K562 (cell line): ENCODE measurements around the gene TMC8. TPM values are rescaled to one million over a fixed set of nuclear protein-coding genes. Genes with fewer than 3 reads are reported as not detected.

Source experiments
- ATAC-seq: fragments of 200-7000 bp; cut with Tn5 transposase; 3 replicates; pipeline ENCODE4 v1.9.1; 2020; ENCODE audit warnings: moderate library complexity
- BruUV-seq: library from RNA; stranded (reverse); fragments of 400-500 nt; replicated peaks from 2 replicates; lab custom pipeline; 2021; lab: Mats Ljungman, UMichigan
- CTCF ChIA-PET: fragments of 300-600 bp; formaldehyde crosslinking; extraction: SDS; loops from one replicate; lab custom pipeline; 2021; ENCODE audit warnings: low intra/inter-chr PET ratio; lab: Yijun Ruan, JAX
- POLR2A ChIA-PET: fragments of 300-600, 350-650 bp; sonication (Branson Sonifier 250); formaldehyde crosslinking; extraction: SDS; loops from one replicate; lab custom pipeline; 2021; ENCODE audit warnings: antibody characterized with exemption, inconsistent platforms; lab: Yijun Ruan, JAX
- DNase-seq, 4 experiments: peaks; one replicate each; pipeline versions ENCODE4 v3.0.0 to v3.0.0-alpha.2; 2011 to 2018; ENCODE audit warnings: low spot score in 3 of 4, mixed read lengths in 3 of 4; ENCODE audit errors: extremely low read depth in 1 of 4
- FAIRE-seq: peaks from 2 replicates; lab custom pipeline; 2011; peaks lifted over from hg19 to GRCh38; lab: Jason Lieb, UNC
- H2AFZ ChIP-seq: 2 replicates; pipeline ENCODE4 v1.6.0; 2011; ENCODE audit warnings: low read depth, low read length, control low read depth, inconsistent platforms
- H3K27ac ChIP-seq: fragments of 200-600 bp; 3 replicates; pipeline ENCODE4 v1.8.0; 2011; ENCODE audit warnings: low read depth, mild to moderate bottlenecking, control low read depth, inconsistent platforms, low read length, moderate library complexity, mixed read lengths; ENCODE audit errors: extremely low read depth
- H3K27me3 ChIP-seq, 2 experiments: fragments of 300-600 bp in 1 of 2; 2 replicates in 1 of 2; 3 replicates in 1 of 2; pipeline versions ENCODE4 v1.6.0 to v1.8.0; 2011; ENCODE audit warnings: inconsistent platforms in 2 of 2, low read length in 2 of 2, mild to moderate bottlenecking in 1 of 2, mixed read lengths in 1 of 2, moderate library complexity in 1 of 2; ENCODE audit not compliant: control insufficient read depth in 2 of 2, insufficient read depth in 2 of 2
- H3K36me3 ChIP-seq: fragments of 300-600 bp; 3 replicates; pipeline ENCODE4 v1.8.0; 2011; ENCODE audit warnings: mild to moderate bottlenecking, low read length, inconsistent platforms; ENCODE audit not compliant: control insufficient read depth, insufficient read depth
- H3K4me1 ChIP-seq, 2 experiments: fragments of 200-600 bp in 1 of 2; replicated peaks in 1 of 2; 2 replicates in 1 of 2; 3 replicates in 1 of 2; pipeline versions ENCODE4 v1.5.1 to v1.8.0; 2011; ENCODE audit warnings: inconsistent platforms in 2 of 2, low read length in 2 of 2, mild to moderate bottlenecking in 1 of 2, mixed read lengths in 1 of 2, moderate library complexity in 1 of 2; ENCODE audit not compliant: control insufficient read depth in 2 of 2, insufficient read depth in 2 of 2
- H3K4me2 ChIP-seq: 2 replicates; pipeline ENCODE4 v1.6.1; 2011; ENCODE audit warnings: low read length, control low read depth, inconsistent platforms, mixed read lengths; ENCODE audit not compliant: insufficient read depth
- H3K4me3 ChIP-seq: fragments of 200-600 bp; sonication (generic), shearing (Covaris generic); 2 replicates; pipeline ENCODE4 v1.5.1; 2016; ENCODE audit warnings: control low read depth, inconsistent platforms
- H3K79me2 ChIP-seq: fragments of 200-600 bp; 3 replicates; pipeline ENCODE4 v1.8.0; 2011; ENCODE audit warnings: low read length, inconsistent platforms; ENCODE audit not compliant: control insufficient read depth, insufficient read depth
- H3K9ac ChIP-seq, 2 experiments: 2 replicates each; pipeline versions ENCODE4 v1.6.0 to v1.6.1; 2011; ENCODE audit warnings: low read depth in 2 of 2, low read length in 2 of 2, control low read depth in 1 of 2, inconsistent platforms in 1 of 2, mild to moderate bottlenecking in 1 of 2, mixed read lengths in 1 of 2; ENCODE audit not compliant: insufficient read depth in 1 of 2
- H3K9me1 ChIP-seq: one replicate; pipeline ENCODE4 v1.6.0; 2011; ENCODE audit warnings: inconsistent platforms, mild to moderate bottlenecking, low read length, moderate library complexity; ENCODE audit not compliant: control insufficient read depth, insufficient read depth
- H3K9me3 ChIP-seq: replicated peaks from 2 replicates; pipeline ENCODE4 v1.5.1; 2011; ENCODE audit warnings: low read depth, low read length, inconsistent platforms; ENCODE audit not compliant: control insufficient read depth, insufficient read depth
- H4K20me1 ChIP-seq: replicated peaks from 2 replicates; pipeline ENCODE4 v1.6.1; 2011; ENCODE audit warnings: low read length, inconsistent platforms, mixed read lengths; ENCODE audit not compliant: control insufficient read depth, insufficient read depth
- CBFA2T3 ChIP-seq: fragments of 450-650 bp; IDR thresholded peaks from 2 replicates; pipeline ENCODE4 v1.6.1; 2017
- FIP1L1 ChIP-seq: fragments of 200-400 bp; formaldehyde crosslinking; IDR thresholded peaks from 2 replicates; pipeline ENCODE4 v1.6.1; 2018; ENCODE audit warnings: mild to moderate bottlenecking, low read depth, low read length; ENCODE audit not compliant: poor library complexity, severe bottlenecking
- IRF9 ChIP-seq: fragments of 450-650 bp; IDR thresholded peaks from 2 replicates; pipeline ENCODE4 v1.6.1; 2016; ENCODE audit warnings: missing biosample characterization, missing genetic modification characterization
- KLF1 ChIP-seq: fragments of 450-650 bp; IDR thresholded peaks from 2 replicates; pipeline ENCODE4 v1.6.1; 2016; ENCODE audit warnings: missing genetic modification characterization, missing compliant biosample characterization
- POLR2G ChIP-seq: fragments of 200-400 bp; formaldehyde crosslinking; IDR thresholded peaks from 2 replicates; pipeline ENCODE4 v1.6.1; 2017; ENCODE audit warnings: low read depth, mild to moderate bottlenecking, antibody characterized with exemption, low read length, moderate library complexity
- THRA ChIP-seq: fragments of 450-650 bp; IDR thresholded peaks from 2 replicates; pipeline ENCODE4 v1.6.1; 2017; ENCODE audit warnings: mild to moderate bottlenecking, moderate library complexity
- ZNF583 ChIP-seq: fragments of 250-450 bp; sonication (Bioruptor Pico); IDR thresholded peaks from 2 replicates; pipeline ENCODE4 v1.4.0; 2020
- WGBS: fragments of 100-300 bp; shearing (Covaris generic); methylation state at CpG from one replicate; pipeline ENCODE4 v1.1.6; 2016; ENCODE audit warnings: low coverage, mixed read lengths; ENCODE audit not compliant: insufficient coverage; ENCODE audit errors: missing lambda C conversion rate; 5-methylcytosine and 5-hydroxymethylcytosine counted together
- in situ Hi-C: fragments of 300-500 bp; cut with MboI; formaldehyde crosslinking; loops from 4 replicates; pipeline ENCODE4 v1.15.0; 2018; ENCODE audit warnings: inconsistent platforms, mixed read lengths
- intact Hi-C: fragments of 100-400 bp; cut with micrococcal nuclease; formaldehyde crosslinking; loops from 2 replicates; pipeline ENCODE4 v1.14.2; 2022
- polyA plus RNA-seq, 8 experiments: library from polyadenylated mRNA; depleted of rRNA in 4 of 8; stranded (reverse) in 5 of 8; unstranded in 3 of 8; fragments of >200 nt; fragmentation: Nextera tagmentation in 2 of 8; fragmentation: Illumina TruSeq in 1 of 8; extraction: Ambion mirVana in 2 of 8; extraction: Trizol in 1 of 8; gene quantifications; 2 replicates each; pipeline versions ENCODE4 v1.2.1 to v1.2.3, GENCODE V29; 2011 to 2014; ENCODE audit warnings: inconsistent platforms in 1 of 8, missing spikeins in 1 of 8
- total RNA-seq, 7 experiments: library from RNA; depleted of rRNA in 6 of 7; stranded (reverse); fragments of >200 nt in 6 of 7; fragmentation: Illumina TruSeq in 2 of 7; extraction: Trizol in 2 of 7; gene quantifications; 2 replicates each; pipeline versions ENCODE4 v1.2.1 to v1.2.3, GENCODE V29; 2011 to 2021; ENCODE audit warnings: low replicate concordance in 1 of 7
- TF ChIP-seq, protein P1 (sequence below), 3 experiments: fragments of 200-800 bp in 1 of 3; sonication (Bioruptor generic) in 1 of 3; sonication (generic) in 1 of 3; formaldehyde crosslinking in 1 of 3; IDR thresholded peaks; 2 replicates each; pipeline versions ENCODE4 v1.6.1 to v1.8.0; 2016 to 2022; ENCODE audit warnings: mild to moderate bottlenecking in 2 of 3, missing compliant biosample characterization in 2 of 3, missing genetic modification characterization in 2 of 3, missing genetic modification reagents in 1 of 3

Gene TMC8
- total and polyA plus RNA-seq, 9 of the 15 experiments (the other 6 are each of a cell fraction or from before 2014, with no cell fraction given) = 0.13 to 10.9 (median 2.8) TPM

DNA sequence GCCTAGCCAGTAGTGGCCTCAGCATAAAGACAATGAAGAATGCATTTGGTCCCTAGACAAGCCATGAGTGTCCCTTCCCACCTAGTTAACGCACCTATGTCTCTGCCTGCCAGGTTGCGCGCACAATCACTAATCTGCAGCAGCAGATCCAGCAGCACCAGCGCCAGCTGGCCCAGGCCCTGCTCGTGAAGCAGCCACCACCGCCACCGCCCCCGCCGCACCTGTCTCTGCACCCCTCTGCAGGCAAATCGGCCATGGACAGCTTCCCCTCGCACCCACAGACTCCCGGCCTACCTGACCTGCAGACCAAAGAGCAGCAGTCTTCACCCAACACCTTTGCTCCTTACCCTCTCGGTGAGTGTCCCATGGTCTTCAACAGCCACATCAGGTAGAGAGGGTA, 43.8 kb upstream of the TMC8 start:
- ChIA-PET POLR2A (interaction anchor here (1.0 kb wide), 1 partner anchor 9 kb away, joined by 3 read pairs; no protein-coding TSS in a partner anchor), CTCF (no interaction called here)
- no peaks in the 10 kb centered on the region for H3K79me2 ChIP-seq
- H3K27me3 ChIP-seq = no peaks in the 10 kb centered on the region
- H3K9me1 ChIP-seq = no peaks in the 10 kb centered on the region
- intact Hi-C loops = loop anchor here (5.0 kb wide), 1 partner anchor 101 kb away; the partner anchor contains the start of genes AFMID and TK1
- FAIRE-seq (no peak), DNase-seq (no peak), ATAC-seq (no peak)
- no TSS peak for BruUV-seq
- TF ChIP-seq KLF1 (no peak), CBFA2T3 (peak; percentile 22; the same call in 1 of the 2 replicates)
- H3K4me3 ChIP-seq = no peak overlapping the region
- WGBS = 95% methylated on average over 13 of the region's 13 CpGs
- no peak overlapping the region for H3K4me2 ChIP-seq
- H3K9ac ChIP-seq = peak overlapping the region in 1 of 2 experiments; percentile 17; a peak in 1 of 4 replicates
- in situ Hi-C loops = no loop called here
- peaks cover 14 to 20% of the 10 kb centered on the region in 2 experiments; a peak in 4 of 5 replicates for H3K4me1 ChIP-seq
- no peaks in the 10 kb centered on the region for H3K9me3 ChIP-seq
- H2AFZ ChIP-seq = no peak overlapping the region
- H4K20me1 ChIP-seq = no peaks in the 10 kb centered on the region
- H3K36me3 ChIP-seq = peaks cover 27% of the 10 kb centered on the region; the same call in 2 of the 3 replicates
- no peak overlapping the region for H3K27ac ChIP-seq

DNA sequence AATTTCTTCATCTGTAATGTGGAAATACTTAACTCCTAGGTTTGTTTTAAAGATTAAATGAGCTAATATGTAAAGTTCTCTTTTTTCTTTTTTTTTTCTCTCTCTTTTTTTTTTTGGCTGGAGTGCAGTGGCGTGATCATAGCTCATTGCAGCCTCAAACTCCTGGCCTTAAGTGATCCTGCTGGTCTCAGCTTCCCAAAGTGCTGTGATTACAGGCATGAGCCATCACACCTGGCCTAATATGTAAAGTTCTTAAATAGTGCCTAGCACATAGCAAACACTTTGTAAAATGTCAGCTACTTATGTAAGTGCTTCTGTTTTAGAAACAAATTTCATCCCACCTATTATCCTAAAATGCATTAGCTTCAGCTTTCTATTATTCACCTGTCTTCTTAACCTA, 42.0 kb upstream of the TMC8 start:
- intact Hi-C loops = loop anchor here (5.0 kb wide), 1 partner anchor 99 kb away; the partner anchor contains the start of genes AFMID and TK1
- TF ChIP-seq, protein P1, sequence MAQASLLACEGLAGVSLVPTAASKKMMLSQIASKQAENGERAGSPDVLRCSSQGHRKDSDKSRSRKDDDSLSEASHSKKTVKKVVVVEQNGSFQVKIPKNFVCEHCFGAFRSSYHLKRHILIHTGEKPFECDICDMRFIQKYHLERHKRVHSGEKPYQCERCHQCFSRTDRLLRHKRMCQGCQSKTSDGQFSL (CRISPR knock-in tag; IDR thresholded peaks at IDR 0.05) = no peak
- TF ChIP-seq, protein P1 (tag; IDR thresholded peaks at IDR 0.05) = no peak
- TF ChIP-seq ZNF583 (CRISPR knock-in tag) (no peak), FIP1L1 (no peak), THRA (no peak), IRF9 (no peak), POLR2G (no peak)

More for the DNA sequence above, 42.0 kb upstream of the TMC8 start:
- DNase-seq = no peak
- no peak overlapping the region for H3K4me2 ChIP-seq
- H3K27ac ChIP-seq = no peak overlapping the region
- H3K36me3 ChIP-seq = peaks cover 35% of the 10 kb centered on the region
- H3K4me1 ChIP-seq = peaks cover 4 to 13% of the 10 kb centered on the region in 2 experiments; a peak in 4 of 5 replicates
- no peak for FAIRE-seq
- no peaks in the 10 kb centered on the region for H3K79me2 ChIP-seq
- no peaks in the 10 kb centered on the region for H3K9me1 ChIP-seq
- no peaks in the 10 kb centered on the region for H3K9me3 ChIP-seq
- H2AFZ ChIP-seq = no peak overlapping the region
- ATAC-seq = no peak
- BruUV-seq = no TSS peak
- H3K27me3 ChIP-seq = no peaks in the 10 kb centered on the region
- no peak overlapping the region for H3K9ac ChIP-seq
- POLR2A ChIA-PET = no interaction called here
- H3K4me3 ChIP-seq = no peak overlapping the region
- CTCF ChIA-PET = interaction anchor here (0.6 kb wide), 1 partner anchor 335 kb away, joined by 3 read pairs; no protein-coding TSS in a partner anchor
- no peaks in the 10 kb centered on the region for H4K20me1 ChIP-seq
- in situ Hi-C loops = no loop called here
- WGBS = 100% methylated on average over 1 of the region's 1 CpG
